Measurements from ENCODE around the gene OPTC. TPM values are rescaled to one million over a fixed set of nuclear protein-coding genes. Genes with fewer than 3 reads are reported as not detected.

OPTC gene
- total and polyA plus RNA-seq, 2 of the 13 experiments (the other 11 are each of a cell fraction or from before 2014, with no cell fraction given), result not detected

GRCh38 chr1:203477748-203478147, 16.2 kb upstream of the OPTC start:
- H3K4me3 ChIP-seq (replicated peaks in 1 of 3; ENCODE audit: insufficient read depth in 1 of 3, low read depth in 2 of 3, low read length in 3 of 3), result no peak overlapping the region
- no peaks in the 10 kb centered on the region for H3K79me2 ChIP-seq (ENCODE audit: insufficient read depth, low read length)
- H3K27ac ChIP-seq (ENCODE audit: extremely low read length, insufficient read depth, low read length), result no peak overlapping the region
- POLR2A ChIA-PET, result no interaction called here
- no peaks in the 10 kb centered on the region for H3K4me1 ChIP-seq (ENCODE audit: insufficient read depth, low read length)
- H3K9me3 ChIP-seq (ENCODE audit: low read length), result no peaks in the 10 kb centered on the region
- intact Hi-C loops (cut with micrococcal nuclease; ENCODE audit: unreplicated experiment), result no loop called here
- WGBS (ENCODE audit: low lambda C conversion rate), result 0% methylated on average over 3 of the region's 3 CpGs
- H2AFZ ChIP-seq (ENCODE audit: low read length), result no peak overlapping the region
- H4K20me1 ChIP-seq (ENCODE audit: insufficient read depth, low read length), result no peaks in the 10 kb centered on the region
- ATAC-seq (no peak), FAIRE-seq (no peak), DNase-seq (ENCODE audit: low spot score) (no peak)
- H3K9ac ChIP-seq (ENCODE audit: insufficient read depth, low read depth, low read length), result no peak overlapping the region
- CTCF ChIA-PET (ENCODE audit: low intra/inter-chr PET ratio, low total read pairs), result no interaction called here
- BruUV-seq (replicated peaks), result no TSS peak
- peaks cover 1 to 38% of the 10 kb centered on the region in 2 experiments; a peak in 3 of 5 replicates for H3K27me3 ChIP-seq (ENCODE audit: control insufficient read depth in 1 of 2, insufficient read depth in 2 of 2, low read length in 2 of 2)
- no peak for TF ChIP-seq ZSCAN31 (CRISPR knock-in tag; IDR thresholded peaks at IDR 0.05; ENCODE audit: low read depth)
- no peak for TF ChIP-seq ZNF781 (CRISPR knock-in tag; IDR thresholded peaks at IDR 0.05; ENCODE audit: borderline replicate concordance, not compliant biosample characterization)
- TF ChIP-seq IRF1 (CRISPR knock-in tag; IDR thresholded peaks at IDR 0.05; ENCODE audit: low read depth), result no peak
- in situ Hi-C loops (cut with HindIII; ENCODE audit: extremely low pct_ligation_motif_present, low pct_unique_long_range_greater_than_20kb), result no loop called here
- no peak overlapping the region for H3K4me2 ChIP-seq (ENCODE audit: low read depth, low read length)
- no peaks in the 10 kb centered on the region for H3K36me3 ChIP-seq (replicated peaks in 1 of 2; ENCODE audit: control insufficient read depth in 1 of 2, insufficient read depth in 2 of 2, low read length in 2 of 2)

GRCh38 chr1:203478231-203478630, 15.7 kb upstream of the OPTC start:
- POLR2A ChIA-PET, result no interaction called here
- in situ Hi-C loops (cut with HindIII; ENCODE audit: extremely low pct_ligation_motif_present, low pct_unique_long_range_greater_than_20kb) (no loop called here), intact Hi-C loops (cut with micrococcal nuclease; ENCODE audit: unreplicated experiment) (no loop called here)
- Histone ChIP-seq H3K4me1 (ENCODE audit: insufficient read depth, low read length) (no peaks in the 10 kb centered on the region), H3K4me3 (replicated peaks in 1 of 3; ENCODE audit: insufficient read depth in 1 of 3, low read depth in 2 of 3, low read length in 3 of 3) (no peak overlapping the region), H3K27me3 (ENCODE audit: control insufficient read depth in 1 of 2, insufficient read depth in 2 of 2, low read length in 2 of 2) (peaks cover 1 to 41% of the 10 kb centered on the region in 2 experiments; a peak in 3 of 5 replicates), H3K9me3 (ENCODE audit: low read length) (no peaks in the 10 kb centered on the region), H2AFZ (ENCODE audit: low read length) (no peak overlapping the region), H3K36me3 (replicated peaks in 1 of 2; ENCODE audit: control insufficient read depth in 1 of 2, insufficient read depth in 2 of 2, low read length in 2 of 2) (no peaks in the 10 kb centered on the region), H4K20me1 (ENCODE audit: insufficient read depth, low read length) (no peaks in the 10 kb centered on the region), H3K27ac (ENCODE audit: extremely low read length, insufficient read depth, low read length) (no peak overlapping the region), H3K4me2 (ENCODE audit: low read depth, low read length) (no peak overlapping the region), H3K9ac (ENCODE audit: insufficient read depth, low read depth, low read length) (no peak overlapping the region), H3K79me2 (ENCODE audit: insufficient read depth, low read length) (no peaks in the 10 kb centered on the region)
- DNase-seq (ENCODE audit: low spot score), result no peak
- BruUV-seq (replicated peaks), result no TSS peak
- CTCF ChIA-PET (ENCODE audit: low intra/inter-chr PET ratio, low total read pairs), result no interaction called here
- FAIRE-seq, result no peak
- no peak for ATAC-seq
- 22% methylated on average over 3 of the region's 3 CpGs for WGBS (ENCODE audit: low lambda C conversion rate)
- TF ChIP-seq ZFP36L2 (CRISPR knock-in tag; IDR thresholded peaks at IDR 0.05) (no peak), ZNF264 (CRISPR knock-in tag; IDR thresholded peaks at IDR 0.05) (no peak), MXD3 (CRISPR knock-in tag; IDR thresholded peaks at IDR 0.05) (no peak), TEF (CRISPR knock-in tag; IDR thresholded peaks at IDR 0.05) (no peak), ZUFSP (CRISPR knock-in tag; IDR thresholded peaks at IDR 0.05; ENCODE audit: borderline replicate concordance) (no peak), ZKSCAN5 (CRISPR knock-in tag; IDR thresholded peaks at IDR 0.05) (no peak), SP4 (CRISPR knock-in tag; IDR thresholded peaks at IDR 0.05) (no peak), ZNF878 (CRISPR knock-in tag; IDR thresholded peaks at IDR 0.05) (no peak), ZHX1 (CRISPR knock-in tag; IDR thresholded peaks at IDR 0.05; ENCODE audit: low read depth) (no peak)

All from HepG2 (cell line).